HG02610 (cell line): Measurements from ENCODE around the gene CELF4.

ENCODE experiments used
- ATAC-seq: cut with Tn5 transposase; IDR thresholded peaks from one replicate; pipeline ENCODE4 v1.9.1; 2021; ENCODE audit warnings: mild to moderate bottlenecking, moderate library complexity; ENCODE audit not compliant: unreplicated experiment

CELF4 gene

GRCh38 chr18:37574113-37574512, 8.5 kb upstream of the CELF4 start:
- no peak for ATAC-seq

- ATAC-seq: no peak
These were observed 7.1 kb upstream of the CELF4 start for GRCh38 chr18:37572736-37573135.

- no peak for ATAC-seq
These were observed 5.7 kb upstream of the CELF4 start for GRCh38 chr18:37571266-37571665.

GRCh38 chr18:37570336-37570930, 4.8 kb upstream of the CELF4 start:
- ATAC-seq: no peak

- no peak for ATAC-seq
These were observed 3.1 kb upstream of the CELF4 start for GRCh38 chr18:37568671-37569070.

GRCh38 chr18:37567994-37568359, 2.4 kb upstream of the CELF4 start:
- no peak for ATAC-seq

- no peak for ATAC-seq
These were observed 1.7 kb upstream of the CELF4 start for GRCh38 chr18:37567061-37567993.

- no peak for ATAC-seq
These were observed 972 bp upstream of the CELF4 start for GRCh38 chr18:37566479-37567060.

GRCh38 chr18:37565977-37566478, 430 bp upstream of the CELF4 start:
- no peak for ATAC-seq

GRCh38 chr18:37564711-37565100, 892 bp downstream of the CELF4 start:
- no peak for ATAC-seq

- ATAC-seq: no peak
These were observed 1.6 kb downstream of the CELF4 start for GRCh38 chr18:37563931-37564392.

GRCh38 chr18:37561986-37562385, 3.6 kb downstream of the CELF4 start:
- ATAC-seq: no peak

GRCh38 chr18:37560003-37560402, 5.6 kb downstream of the CELF4 start:
- ATAC-seq: no peak

GRCh38 chr18:37559194-37559593, 6.4 kb downstream of the CELF4 start:
- no peak for ATAC-seq

- no peak for ATAC-seq
These were observed 11.2 kb downstream of the CELF4 start for GRCh38 chr18:37554399-37554787.

- no peak for ATAC-seq
These were observed 11.8 kb downstream of the CELF4 start for GRCh38 chr18:37553633-37554398.

GRCh38 chr18:37552286-37552685, 13.3 kb downstream of the CELF4 start:
- ATAC-seq: no peak

GRCh38 chr18:37551846-37552245, 13.8 kb downstream of the CELF4 start:
- no peak for ATAC-seq

GRCh38 chr18:37551249-37551648, 14.3 kb downstream of the CELF4 start:
- ATAC-seq: no peak

GRCh38 chr18:37550118-37550875, 15.3 kb downstream of the CELF4 start:
- no peak for ATAC-seq
